K562 (cell line): ENCODE data around the gene DYRK1B. TPM values are rescaled to one million over a fixed set of nuclear protein-coding genes. Genes with fewer than 3 reads are reported as not detected.

Source experiments
- ATAC-seq: fragments of 200-7000 bp; cut with Tn5 transposase; 3 replicates; pipeline ENCODE4 v1.9.1; 2020; ENCODE audit warnings: moderate library complexity
- BruUV-seq: library from RNA; stranded (reverse); fragments of 400-500 nt; replicated peaks from 2 replicates; lab custom pipeline; 2021; lab: Mats Ljungman, UMichigan
- CTCF ChIA-PET: fragments of 300-600 bp; formaldehyde crosslinking; extraction: SDS; loops from one replicate; lab custom pipeline; 2021; ENCODE audit warnings: low intra/inter-chr PET ratio; lab: Yijun Ruan, JAX
- POLR2A ChIA-PET: fragments of 300-600, 350-650 bp; sonication (Branson Sonifier 250); formaldehyde crosslinking; extraction: SDS; loops from one replicate; lab custom pipeline; 2021; ENCODE audit warnings: antibody characterized with exemption, inconsistent platforms; lab: Yijun Ruan, JAX
- DNase-seq, 4 experiments: peaks; one replicate each; pipeline versions ENCODE4 v3.0.0 to v3.0.0-alpha.2; 2011 to 2018; ENCODE audit warnings: low spot score in 3 of 4, mixed read lengths in 3 of 4; ENCODE audit errors: extremely low read depth in 1 of 4
- FAIRE-seq: peaks from 2 replicates; lab custom pipeline; 2011; peaks lifted over from hg19 to GRCh38; lab: Jason Lieb, UNC
- H2AFZ ChIP-seq: 2 replicates; pipeline ENCODE4 v1.6.0; 2011; ENCODE audit warnings: low read depth, low read length, control low read depth, inconsistent platforms
- H3K27ac ChIP-seq: fragments of 200-600 bp; 3 replicates; pipeline ENCODE4 v1.8.0; 2011; ENCODE audit warnings: low read depth, mild to moderate bottlenecking, control low read depth, inconsistent platforms, low read length, moderate library complexity, mixed read lengths; ENCODE audit errors: extremely low read depth
- H3K27me3 ChIP-seq, 2 experiments: fragments of 300-600 bp in 1 of 2; 2 replicates in 1 of 2; 3 replicates in 1 of 2; pipeline versions ENCODE4 v1.6.0 to v1.8.0; 2011; ENCODE audit warnings: inconsistent platforms in 2 of 2, low read length in 2 of 2, mild to moderate bottlenecking in 1 of 2, mixed read lengths in 1 of 2, moderate library complexity in 1 of 2; ENCODE audit not compliant: control insufficient read depth in 2 of 2, insufficient read depth in 2 of 2
- H3K36me3 ChIP-seq: fragments of 300-600 bp; 3 replicates; pipeline ENCODE4 v1.8.0; 2011; ENCODE audit warnings: mild to moderate bottlenecking, low read length, inconsistent platforms; ENCODE audit not compliant: control insufficient read depth, insufficient read depth
- H3K4me1 ChIP-seq, 2 experiments: fragments of 200-600 bp in 1 of 2; replicated peaks in 1 of 2; 2 replicates in 1 of 2; 3 replicates in 1 of 2; pipeline versions ENCODE4 v1.5.1 to v1.8.0; 2011; ENCODE audit warnings: inconsistent platforms in 2 of 2, low read length in 2 of 2, mild to moderate bottlenecking in 1 of 2, mixed read lengths in 1 of 2, moderate library complexity in 1 of 2; ENCODE audit not compliant: control insufficient read depth in 2 of 2, insufficient read depth in 2 of 2
- H3K4me2 ChIP-seq: 2 replicates; pipeline ENCODE4 v1.6.1; 2011; ENCODE audit warnings: low read length, control low read depth, inconsistent platforms, mixed read lengths; ENCODE audit not compliant: insufficient read depth
- H3K4me3 ChIP-seq: fragments of 200-600 bp; sonication (generic), shearing (Covaris generic); 2 replicates; pipeline ENCODE4 v1.5.1; 2016; ENCODE audit warnings: control low read depth, inconsistent platforms
- H3K79me2 ChIP-seq: fragments of 200-600 bp; 3 replicates; pipeline ENCODE4 v1.8.0; 2011; ENCODE audit warnings: low read length, inconsistent platforms; ENCODE audit not compliant: control insufficient read depth, insufficient read depth
- H3K9ac ChIP-seq, 2 experiments: 2 replicates each; pipeline versions ENCODE4 v1.6.0 to v1.6.1; 2011; ENCODE audit warnings: low read depth in 2 of 2, low read length in 2 of 2, control low read depth in 1 of 2, inconsistent platforms in 1 of 2, mild to moderate bottlenecking in 1 of 2, mixed read lengths in 1 of 2; ENCODE audit not compliant: insufficient read depth in 1 of 2
- H3K9me1 ChIP-seq: one replicate; pipeline ENCODE4 v1.6.0; 2011; ENCODE audit warnings: inconsistent platforms, mild to moderate bottlenecking, low read length, moderate library complexity; ENCODE audit not compliant: control insufficient read depth, insufficient read depth
- H3K9me3 ChIP-seq: replicated peaks from 2 replicates; pipeline ENCODE4 v1.5.1; 2011; ENCODE audit warnings: low read depth, low read length, inconsistent platforms; ENCODE audit not compliant: control insufficient read depth, insufficient read depth
- H4K20me1 ChIP-seq: replicated peaks from 2 replicates; pipeline ENCODE4 v1.6.1; 2011; ENCODE audit warnings: low read length, inconsistent platforms, mixed read lengths; ENCODE audit not compliant: control insufficient read depth, insufficient read depth
- ATF1 ChIP-seq, 2 experiments: fragments of 450-650 bp in 1 of 2; IDR thresholded peaks; 2 replicates each; pipeline ENCODE4 v1.6.1; 2016; ENCODE audit warnings: missing compliant biosample characterization in 1 of 2, missing genetic modification characterization in 1 of 2
- HMGN3 ChIP-seq: IDR thresholded peaks from 2 replicates; pipeline ENCODE4 v1.6.1; 2011; ENCODE audit warnings: borderline replicate concordance, low read depth, mild to moderate bottlenecking, mixed read lengths, low read length; ENCODE audit not compliant: insufficient read length; ENCODE audit errors: extremely low read depth
- NFYB ChIP-seq: IDR thresholded peaks from 2 replicates; pipeline ENCODE4 v1.6.1; 2011; ENCODE audit warnings: mild to moderate bottlenecking, moderate library complexity; ENCODE audit not compliant: insufficient read length; ENCODE audit errors: extremely low read depth
- PHTF2 ChIP-seq: fragments of 250-450 bp; sonication (Bioruptor Pico); IDR thresholded peaks from 2 replicates; pipeline ENCODE4 v1.5.0; 2021; ENCODE audit warnings: mild to moderate bottlenecking
- POLR2AphosphoS5 ChIP-seq: IDR thresholded peaks from 2 replicates; pipeline ENCODE4 v1.6.1; 2011; ENCODE audit warnings: mild to moderate bottlenecking, low read depth, low read length, moderate library complexity; ENCODE audit not compliant: control insufficient read depth, insufficient read depth
- SPI1 ChIP-seq: IDR thresholded peaks from 2 replicates; pipeline ENCODE4 v1.6.1; 2011; ENCODE audit warnings: low read depth, low read length, control low read depth, borderline replicate concordance
- TBP ChIP-seq: optimal IDR thresholded peaks from 2 replicates; pipeline ENCODE3; 2011; ENCODE audit warnings: low read depth, low read length, improper control_type of control experiment
- TSHZ1 ChIP-seq: fragments of 250-450 bp; sonication (Bioruptor Pico); IDR thresholded peaks from 2 replicates; pipeline ENCODE4 v1.4.0; 2020; ENCODE audit warnings: mild to moderate bottlenecking, moderate library complexity
- WGBS: fragments of 100-300 bp; shearing (Covaris generic); methylation state at CpG from one replicate; pipeline ENCODE4 v1.1.6; 2016; ENCODE audit warnings: low coverage, mixed read lengths; ENCODE audit not compliant: insufficient coverage; ENCODE audit errors: missing lambda C conversion rate; 5-methylcytosine and 5-hydroxymethylcytosine counted together
- in situ Hi-C: fragments of 300-500 bp; cut with MboI; formaldehyde crosslinking; loops from 4 replicates; pipeline ENCODE4 v1.15.0; 2018; ENCODE audit warnings: inconsistent platforms, mixed read lengths
- intact Hi-C: fragments of 100-400 bp; cut with micrococcal nuclease; formaldehyde crosslinking; loops from 2 replicates; pipeline ENCODE4 v1.14.2; 2022
- polyA plus RNA-seq, 8 experiments: library from polyadenylated mRNA; depleted of rRNA in 4 of 8; stranded (reverse) in 5 of 8; unstranded in 3 of 8; fragments of >200 nt; fragmentation: Nextera tagmentation in 2 of 8; fragmentation: Illumina TruSeq in 1 of 8; extraction: Ambion mirVana in 2 of 8; extraction: Trizol in 1 of 8; gene quantifications; 2 replicates each; pipeline versions ENCODE4 v1.2.1 to v1.2.3, GENCODE V29; 2011 to 2014; ENCODE audit warnings: inconsistent platforms in 1 of 8, missing spikeins in 1 of 8
- total RNA-seq, 7 experiments: library from RNA; depleted of rRNA in 6 of 7; stranded (reverse); fragments of >200 nt in 6 of 7; fragmentation: Illumina TruSeq in 2 of 7; extraction: Trizol in 2 of 7; gene quantifications; 2 replicates each; pipeline versions ENCODE4 v1.2.1 to v1.2.3, GENCODE V29; 2011 to 2021; ENCODE audit warnings: low replicate concordance in 1 of 7
- TF ChIP-seq, protein P1 (sequence below): sonication (generic); formaldehyde crosslinking; IDR thresholded peaks from 2 replicates; pipeline ENCODE4 v1.8.0; 2022; ENCODE audit warnings: missing genetic modification reagents, mild to moderate bottlenecking, moderate library complexity, borderline replicate concordance

Gene DYRK1B
- total and polyA plus RNA-seq, 9 of the 15 experiments (the other 6 are each of a cell fraction or from before 2014, with no cell fraction given), result 0.91 to 5.2 (median 1.5) TPM; not detected in 2

- POLR2A ChIA-PET, result interaction anchor here (0.9 kb wide), 1 partner anchor 25 kb away, joined by 3 read pairs; no protein-coding TSS in a partner anchor
- ATAC-seq, result no peak
- Histone ChIP-seq H3K27me3 (peaks cover 0 to 12% of the 10 kb centered on the region in 2 experiments; a peak in 4 of 5 replicates), H3K79me2 (no peaks in the 10 kb centered on the region), H3K36me3 (no peaks in the 10 kb centered on the region), H3K4me3 (no peak overlapping the region), H3K4me1 (peaks cover 0 to 3% of the 10 kb centered on the region in 2 experiments; a peak in 1 of 5 replicates), H4K20me1 (no peaks in the 10 kb centered on the region), H3K4me2 (no peak overlapping the region), H2AFZ (no peak overlapping the region), H3K9me3 (no peaks in the 10 kb centered on the region), H3K27ac (no peak overlapping the region), H3K9me1 (no peaks in the 10 kb centered on the region), H3K9ac (no peak overlapping the region)
- CTCF ChIA-PET, result no interaction called here
- no peak for FAIRE-seq
- no peak for DNase-seq
- in situ Hi-C loops (no loop called here), intact Hi-C loops (no loop called here)
- no TSS peak for BruUV-seq
- 0% methylated on average over 2 of the region's 2 CpGs for WGBS
- TF ChIP-seq TBP (peak; percentile 34), POLR2AphosphoS5 (0 out of 2 replicates have a peak, but pooled peaks have one; percentile 26), HMGN3 (no peak)
Measured at GRCh38 chr19:39796000-39796498, 37.9 kb downstream of the DYRK1B start.

- no peak for ATAC-seq
- H4K20me1 ChIP-seq, result no peaks in the 10 kb centered on the region
- H3K9ac ChIP-seq, result no peak overlapping the region
- H3K4me3 ChIP-seq, result no peak overlapping the region
- H2AFZ ChIP-seq, result no peak overlapping the region
- H3K27ac ChIP-seq, result no peak overlapping the region
- intact Hi-C loops (no loop called here), in situ Hi-C loops (no loop called here)
- CTCF ChIA-PET, result interaction anchor here (0.7 kb wide), 1 partner anchor 213 kb away, joined by 3 read pairs; no protein-coding TSS in a partner anchor
- H3K4me2 ChIP-seq, result no peak overlapping the region
- H3K4me1 ChIP-seq, result peaks cover 0 to 3% of the 10 kb centered on the region in 2 experiments; a peak in 1 of 5 replicates
- BruUV-seq, result no TSS peak
- WGBS, result 6% methylated on average over 5 of the region's 5 CpGs
- no peaks in the 10 kb centered on the region for H3K36me3 ChIP-seq
- no peak for FAIRE-seq
- H3K79me2 ChIP-seq, result no peaks in the 10 kb centered on the region
- POLR2A ChIA-PET, result interaction anchor here (0.6 to 1.0 kb wide), 3 partner anchors 11 to 220 kb away, joined by 3 to 4 read pairs (median 3); no protein-coding TSS in a partner anchor
- no peak for DNase-seq
- H3K9me1 ChIP-seq, result no peaks in the 10 kb centered on the region
- no peaks in the 10 kb centered on the region for H3K9me3 ChIP-seq
- H3K27me3 ChIP-seq, result peaks cover 0 to 12% of the 10 kb centered on the region in 2 experiments; a peak in 4 of 5 replicates
- no peak for TF ChIP-seq NFYB
- TF ChIP-seq TSHZ1 (CRISPR knock-in tag), result no peak
- TF ChIP-seq PHTF2 (CRISPR knock-in tag), result no peak
- peak; percentile 58; the same call in 1 of the 2 replicates for TF ChIP-seq SPI1
- no peak for TF ChIP-seq ATF1 (CRISPR knock-in tag; IDR thresholded peaks at IDR 0.05)
- no peak for TF ChIP-seq ATF1 (tag; IDR thresholded peaks at IDR 0.05)
- TF ChIP-seq, protein P1, sequence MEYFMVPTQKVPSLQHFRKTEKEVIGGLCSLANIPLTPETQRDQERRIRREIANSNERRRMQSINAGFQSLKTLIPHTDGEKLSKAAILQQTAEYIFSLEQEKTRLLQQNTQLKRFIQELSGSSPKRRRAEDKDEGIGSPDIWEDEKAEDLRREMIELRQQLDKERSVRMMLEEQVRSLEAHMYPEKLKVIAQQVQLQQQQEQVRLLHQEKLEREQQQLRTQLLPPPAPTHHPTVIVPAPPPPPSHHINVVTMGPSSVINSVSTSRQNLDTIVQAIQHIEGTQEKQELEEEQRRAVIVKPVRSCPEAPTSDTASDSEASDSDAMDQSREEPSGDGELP (CRISPR knock-in tag), result no peak
Measured at GRCh38 chr19:39795001-39795400, 39.0 kb downstream of the DYRK1B start.
